Aorta (tissue), 5 donors: Measurements from ENCODE around the gene KEL. TPM values are rescaled to one million over a fixed set of nuclear protein-coding genes. Genes with fewer than 3 reads are reported as not detected.

Experiments
- ATAC-seq: fragments of 200-7000 bp; cut with Tn5 transposase; one replicate; pipeline ENCODE4 v1.9.1; 2022; ENCODE audit warnings: moderate library complexity; ENCODE audit not compliant: low FRiP score
- DNase-seq, 2 donors: peaks; one replicate each; pipeline ENCODE4 v3.0.0-alpha.2; 2020
- H3K27ac ChIP-seq, 2 donors: one replicate each; pipeline ENCODE4 v1.5.1; 2013; ENCODE audit warnings: low read length in 2 of 2, mild to moderate bottlenecking in 2 of 2, moderate library complexity in 2 of 2, control low read depth in 1 of 2, inconsistent platforms in 1 of 2, low read depth in 1 of 2
- H3K27me3 ChIP-seq, 2 donors: one replicate each; pipeline ENCODE4 v1.6.1; 2013; ENCODE audit warnings: control low read depth in 1 of 2, low read length in 1 of 2, mild to moderate bottlenecking in 1 of 2, moderate library complexity in 1 of 2; ENCODE audit not compliant: insufficient read depth in 2 of 2, control insufficient read depth in 1 of 2
- H3K36me3 ChIP-seq, 2 donors: one replicate each; pipeline ENCODE4 v1.6.1; 2013; ENCODE audit warnings: control low read depth in 1 of 2, low read length in 1 of 2, mild to moderate bottlenecking in 1 of 2; ENCODE audit not compliant: insufficient read depth in 2 of 2, control insufficient read depth in 1 of 2
- H3K4me1 ChIP-seq, 2 donors: one replicate each; pipeline ENCODE4 v1.6.1; 2013; ENCODE audit warnings: low read length in 2 of 2, control low read depth in 1 of 2, mild to moderate bottlenecking in 1 of 2, moderate library complexity in 1 of 2; ENCODE audit not compliant: insufficient read depth in 2 of 2, control insufficient read depth in 1 of 2
- H3K4me3 ChIP-seq, 2 donors: one replicate each; pipeline ENCODE4 v1.5.1; 2013; ENCODE audit warnings: low read length in 2 of 2, control low read depth in 1 of 2, mild to moderate bottlenecking in 1 of 2
- H3K9me3 ChIP-seq: one replicate; pipeline ENCODE4 v1.6.1; 2013; ENCODE audit warnings: mild to moderate bottlenecking, low read length; ENCODE audit not compliant: control insufficient read depth
- WGBS, 2 donors: extraction: QIAGEN DNeasy Blood & Tissue Kit; methylation state at CpG; one replicate each; pipeline ENCODE4 v1.1.7; 2013; 5-methylcytosine and 5-hydroxymethylcytosine counted together
- intact Hi-C, 2 donors: fragments of 100-400 bp; cut with DNase I; formaldehyde crosslinking; loops; one replicate each; pipeline versions ENCODE4 v1.14.2 to v1.15.0; 2022
- polyA plus RNA-seq, 2 donors: library from polyadenylated mRNA; stranded (reverse); fragments of 200-250 nt; gene quantifications; one replicate each; pipeline ENCODE4 v1.2.3, GENCODE V29; 2013
- total RNA-seq, 2 donors: library from RNA; stranded (reverse); fragmentation: NEBNext Ultra II Directional; extraction: Animal tissue kit (Norgen Biotek cat#: 25700); gene quantifications; one replicate each; pipeline ENCODE4 v1.2.1, GENCODE V29; 2021
- donor health status: healthy with polysubstance abuse.
- donor health status: Bipolar disorder and iron deficiency.
- donor health status: DM: no; HTN: no; CAD: no.
- donor health status: DM: no; HTN: no; CAD: no.
- donor health status: DM: yes; HTN: yes; CAD: no.

KEL gene
- total and polyA plus RNA-seq, 4 donors = 0.15 to 1.4 (median 0.49) TPM; not detected in 1

DNA sequence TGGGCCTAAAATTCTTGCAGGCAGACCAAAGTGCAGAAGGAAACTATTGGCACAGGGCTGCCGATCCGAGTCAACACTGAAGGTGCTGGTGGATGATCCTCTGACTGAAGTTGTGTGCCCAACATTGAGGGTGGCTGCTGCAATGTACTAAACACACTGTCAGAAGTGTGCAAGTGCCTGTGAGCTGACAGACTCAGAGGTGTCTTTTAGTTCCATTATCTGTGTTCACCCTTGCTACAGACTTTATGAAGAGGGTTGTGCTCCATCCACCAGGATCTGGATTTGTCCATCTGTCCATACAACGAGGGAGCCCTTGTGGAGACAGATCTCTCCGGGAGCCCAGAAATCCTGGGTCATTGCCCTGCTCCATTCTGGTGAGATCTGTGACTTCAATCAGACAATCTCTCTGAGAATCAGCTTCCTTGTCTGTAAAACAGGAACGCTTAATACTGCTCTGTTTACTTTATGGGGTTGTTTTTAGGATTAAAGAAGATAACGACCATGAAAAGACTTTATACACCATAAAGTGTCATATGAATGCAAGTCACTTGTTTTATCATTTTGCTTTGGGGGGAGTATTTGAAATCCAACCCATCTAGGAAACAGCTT lies 67.1 kb downstream of the KEL start:
- intact Hi-C loops = no loop called here
- Histone ChIP-seq H3K27me3 (no peaks in the 10 kb centered on the region), H3K4me3 (no peak overlapping the region), H3K9me3 (no peaks in the 10 kb centered on the region), H3K27ac (no peak overlapping the region), H3K36me3 (no peaks in the 10 kb centered on the region), H3K4me1 (no peaks in the 10 kb centered on the region)
- WGBS, 2 donors = 75 to 78% methylated on average over 6 of the region's 6 CpGs
- ATAC-seq = no peak
- DNase-seq = no peak

DNA sequence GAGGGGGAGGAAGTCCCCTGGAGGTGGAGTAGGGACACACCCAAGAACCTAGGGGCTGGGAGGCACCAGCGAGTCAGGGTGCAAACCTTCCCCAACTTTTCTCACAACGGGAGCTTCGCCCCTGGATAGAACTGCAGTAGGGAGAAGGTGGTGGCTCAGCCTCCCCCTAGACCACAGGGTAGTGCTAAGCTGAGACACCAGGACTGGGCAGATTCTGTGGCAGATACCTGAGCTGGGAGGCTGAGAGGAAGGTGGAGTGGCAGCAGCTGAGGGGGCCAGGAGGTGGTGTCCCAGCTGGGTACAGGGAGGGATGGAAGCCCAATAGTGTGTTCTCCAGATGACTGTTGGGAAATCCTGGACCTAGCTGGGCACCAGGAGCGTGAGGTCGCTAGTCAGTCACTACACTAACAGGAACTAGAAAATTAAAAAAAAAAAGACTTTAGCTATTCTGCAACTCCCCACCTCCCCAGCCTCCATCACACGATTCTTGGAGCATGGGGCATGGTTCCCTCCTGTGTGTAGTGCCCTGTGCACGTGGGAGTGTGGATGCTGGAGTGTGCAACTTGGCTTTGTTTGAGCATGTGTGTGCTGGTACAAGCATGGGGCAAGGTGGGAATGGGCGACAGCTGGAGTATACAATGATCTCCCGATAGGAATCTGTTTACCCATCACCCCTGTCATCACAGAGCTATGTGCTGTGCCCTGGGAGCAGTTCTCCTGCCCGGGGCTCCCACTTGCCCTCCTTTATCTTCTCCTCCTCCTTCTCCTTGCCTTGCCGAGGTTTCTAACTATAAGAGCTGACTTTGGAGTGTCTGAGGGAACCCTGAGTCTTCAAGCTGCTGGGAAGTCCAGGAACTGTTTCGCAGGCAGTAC lies 67.8 kb downstream of the KEL start:
- no peaks in the 10 kb centered on the region for H3K36me3 ChIP-seq
- no peak for ATAC-seq
- intact Hi-C loops = no loop called here
- no peaks in the 10 kb centered on the region for H3K9me3 ChIP-seq
- H3K4me1 ChIP-seq = no peaks in the 10 kb centered on the region
- no peak overlapping the region for H3K4me3 ChIP-seq
- 79 to 82% methylated on average over 12 of the region's 12 CpGs for WGBS, 2 donors
- no peak overlapping the region for H3K27ac ChIP-seq
- no peaks in the 10 kb centered on the region for H3K27me3 ChIP-seq
- DNase-seq = no peak

DNA sequence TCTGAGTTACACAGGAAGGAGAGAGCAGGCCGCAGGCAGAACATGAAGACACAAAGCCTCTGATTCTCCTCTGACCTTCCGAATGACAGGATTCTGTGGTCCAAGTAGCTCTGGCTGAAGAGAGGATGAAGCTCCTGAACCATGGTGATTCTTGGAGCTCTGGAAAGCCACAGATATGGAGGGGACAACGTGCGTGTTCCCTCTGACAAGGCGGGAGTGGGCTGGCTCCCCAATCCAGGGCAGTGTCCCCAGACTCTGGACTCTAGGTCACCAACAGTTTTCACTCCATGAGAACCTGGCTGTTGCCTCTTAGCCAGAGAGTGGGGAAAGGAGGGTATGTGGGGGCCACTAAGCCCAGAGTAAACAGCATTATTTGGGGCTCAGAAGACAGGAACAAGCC lies 69.2 kb downstream of the KEL start:
- H3K4me1 ChIP-seq = no peaks in the 10 kb centered on the region
- intact Hi-C loops = no loop called here
- no peaks in the 10 kb centered on the region for H3K27me3 ChIP-seq
- no peak overlapping the region for H3K4me3 ChIP-seq
- no peaks in the 10 kb centered on the region for H3K9me3 ChIP-seq
- no peak for ATAC-seq
- H3K36me3 ChIP-seq = no peaks in the 10 kb centered on the region
- WGBS, 2 donors = 90 to 91% methylated on average over 5 of the region's 5 CpGs
- no peak for DNase-seq
- no peak overlapping the region for H3K27ac ChIP-seq

DNA sequence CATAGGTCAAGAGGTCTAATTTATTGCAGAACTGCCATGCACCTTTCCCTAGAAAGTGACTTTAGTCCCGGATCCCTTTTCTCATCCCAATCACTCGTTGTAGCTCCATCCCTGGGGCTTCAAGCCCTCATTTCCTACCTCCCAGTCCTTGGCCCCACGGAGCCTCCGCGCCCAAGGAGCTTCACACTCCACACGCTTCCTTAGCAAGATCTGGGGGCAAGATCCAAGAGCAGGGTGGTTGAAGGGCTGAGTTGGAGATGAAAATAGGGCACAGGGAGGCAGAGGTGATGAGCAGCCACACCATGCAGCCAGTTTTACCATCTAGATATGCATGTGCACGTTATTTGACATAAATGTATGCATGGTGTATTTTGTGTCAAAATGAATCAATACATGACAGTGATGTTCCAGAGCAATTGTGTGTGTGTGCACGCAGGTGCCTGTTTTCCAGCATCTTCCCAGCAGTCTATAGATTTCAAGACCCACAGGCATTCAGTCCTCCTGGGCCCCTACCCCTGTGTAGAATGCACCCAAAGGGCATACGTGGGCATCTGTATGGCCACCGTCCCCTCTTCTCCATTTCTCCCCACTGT lies 70.6 kb downstream of the KEL start:
- WGBS, 2 donors = 84 to 85% methylated on average over 10 of the region's 10 CpGs
- DNase-seq = no peak
- H3K27ac ChIP-seq = no peak overlapping the region

More for the DNA sequence above, 70.6 kb downstream of the KEL start:
- Histone ChIP-seq H3K4me1 (no peaks in the 10 kb centered on the region), H3K4me3 (no peak overlapping the region), H3K27me3 (no peaks in the 10 kb centered on the region), H3K9me3 (no peaks in the 10 kb centered on the region), H3K36me3 (no peaks in the 10 kb centered on the region)
- intact Hi-C loops = no loop called here
- ATAC-seq = no peak

Other genes starting within 250 kb of the KEL start
- 1 to 10 TPM; 5.6 to 6.3 TPM for gene PRSS1, start 212.9 kb downstream of the KEL start, total RNA-seq
- gene PRSS1, start 212.9 kb downstream of the KEL start, polyA plus RNA-seq = 10 to 100 TPM in 1 of 2 donors, 1 to 10 TPM in 1; 8.7 to 19.9 TPM
- 10 to 100 TPM in 1 of 2 donors, 1 to 10 TPM in 1; 9.3 to 12.0 TPM for gene PRSS2, start 191.4 kb downstream of the KEL start, total RNA-seq
- gene PRSS2, start 191.4 kb downstream of the KEL start, polyA plus RNA-seq = 10 to 100 TPM; 19.1 to 24.4 TPM
- gene EPHB6, start 107.3 kb downstream of the KEL start, total RNA-seq = 10 to 100 TPM; 11.6 to 17.7 TPM
- gene EPHB6, start 107.3 kb downstream of the KEL start, polyA plus RNA-seq = 100 to 1,000 TPM in 1 of 2 donors, 10 to 100 TPM in 1; 12.1 to 125 TPM
- under 1 TPM in 1 of 2 donors, not detected in 1; 0.33 TPM for gene TRPV6, start 76.6 kb downstream of the KEL start, total RNA-seq
- gene TRPV6, start 76.6 kb downstream of the KEL start, polyA plus RNA-seq = under 1 TPM; 0.50 to 0.69 TPM
- not detected for gene TRPV5, start 28.6 kb downstream of the KEL start, total RNA-seq
- not detected for gene TRPV5, start 28.6 kb downstream of the KEL start, polyA plus RNA-seq
- not detected for gene LLCFC1, start 22.9 kb downstream of the KEL start, total RNA-seq
- gene LLCFC1, start 22.9 kb downstream of the KEL start, polyA plus RNA-seq = not detected
- gene OR9A2, start 64.8 kb upstream of the KEL start, total RNA-seq = under 1 TPM in 1 of 2 donors, not detected in 1; 0.48 TPM
- not detected for gene OR9A2, start 64.8 kb upstream of the KEL start, polyA plus RNA-seq
- gene OR6V1, start 90.0 kb upstream of the KEL start, total RNA-seq = not detected
- not detected for gene OR6V1, start 90.0 kb upstream of the KEL start, polyA plus RNA-seq
- not detected for gene PIP, start 169.7 kb upstream of the KEL start, total RNA-seq
- gene PIP, start 169.7 kb upstream of the KEL start, polyA plus RNA-seq = not detected
- gene TAS2R39, start 221.1 kb upstream of the KEL start, total RNA-seq = not detected
- not detected for gene TAS2R39, start 221.1 kb upstream of the KEL start, polyA plus RNA-seq